Measurements from ENCODE around the gene FAM53C. TPM values are rescaled to one million over a fixed set of nuclear protein-coding genes. Genes with fewer than 3 reads are reported as not detected.

FAM53C gene
- total and polyA plus RNA-seq, 10 donors: 6.8 to 42.0 (median 29.4) TPM

GRCh38 chr5:138371454-138371853 lies 33.4 kb downstream of the FAM53C start:
- 94 to 96% (median 95%) methylated on average over 2 of the region's 2 CpGs for WGBS, 5 donors
- no peak for TF ChIP-seq POLR2AphosphoS5 (IDR thresholded peaks at IDR 0.05)
- TF ChIP-seq CTCF (IDR thresholded peaks at IDR 0.05 in 8 of 11, conservative IDR thresholded peaks at IDR 0.05 in 3 of 11): no peak
- no peak for TF ChIP-seq POLR2A (IDR thresholded peaks at IDR 0.05)

GRCh38 chr5:138372225-138372624 lies 34.2 kb downstream of the FAM53C start:
- peaks cover 12 to 61% (median 50%) of the 10 kb centered on the region in 6 donors for H3K4me1 ChIP-seq
- H3K36me3 ChIP-seq: peaks cover 3 to 54% (median 45%) of the 10 kb centered on the region in 6 donors
- H3K27me3 ChIP-seq (replicated peaks in 1 of 7): no peaks in the 10 kb centered on the region
- TF ChIP-seq POLR2AphosphoS5 (IDR thresholded peaks at IDR 0.05) (no peak), CTCF (IDR thresholded peaks at IDR 0.05 in 8 of 11, conservative IDR thresholded peaks at IDR 0.05 in 3 of 11) (no peak), POLR2A (IDR thresholded peaks at IDR 0.05) (no peak)
- H3K9me3 ChIP-seq: no peaks in the 10 kb centered on the region
- H3K4me3 ChIP-seq: no peak overlapping the region
- no peak for DNase-seq
- WGBS, 5 donors: 56 to 68% (median 59%) methylated on average over 1 of the region's 1 CpG
- peak overlapping the region in 3 of 8 donors; percentile 25 to 92 (median 90) for H3K27ac ChIP-seq
- intact Hi-C loops (cut with DNase I; ENCODE audit: low total_unique reads): no loop called here

More at GRCh38 chr5:138371454-138371853, 33.4 kb downstream of the FAM53C start:
- intact Hi-C loops (cut with DNase I; ENCODE audit: low total_unique reads): no loop called here
- Histone ChIP-seq H3K4me1 (peaks cover 15 to 69% (median 58%) of the 10 kb centered on the region in 6 donors), H3K4me3 (no peak overlapping the region), H3K9me3 (no peaks in the 10 kb centered on the region), H3K27ac (peak overlapping the region in 3 of 8 donors; percentile 25 to 92 (median 90)), H3K36me3 (peaks cover 0 to 46% (median 37%) of the 10 kb centered on the region in 6 donors), H3K27me3 (replicated peaks in 1 of 7) (no peaks in the 10 kb centered on the region)
- DNase-seq: no peak

- H3K27ac ChIP-seq: peak overlapping the region in 2 of 8 donors; percentile 25 to 92
- no peaks in the 10 kb centered on the region for H3K27me3 ChIP-seq (replicated peaks in 1 of 7)
- no peak overlapping the region for H3K4me3 ChIP-seq
- intact Hi-C loops (cut with DNase I; ENCODE audit: low total_unique reads): no loop called here
- peaks cover 5 to 58% (median 49%) of the 10 kb centered on the region in 6 donors for H3K36me3 ChIP-seq
- 63 to 86% (median 77%) methylated on average over 5 of the region's 5 CpGs for WGBS, 5 donors
- no peaks in the 10 kb centered on the region for H3K9me3 ChIP-seq
- H3K4me1 ChIP-seq: peaks cover 12 to 57% (median 46%) of the 10 kb centered on the region in 6 donors
- TF ChIP-seq POLR2AphosphoS5 (IDR thresholded peaks at IDR 0.05): no peak
- TF ChIP-seq POLR2A (IDR thresholded peaks at IDR 0.05): no peak
- TF ChIP-seq CTCF (IDR thresholded peaks at IDR 0.05 in 8 of 11, conservative IDR thresholded peaks at IDR 0.05 in 3 of 11): no peak
- no peak for DNase-seq
These were observed 34.6 kb downstream of the FAM53C start for GRCh38 chr5:138372653-138373052.

- no peak for DNase-seq
- TF ChIP-seq POLR2A (IDR thresholded peaks at IDR 0.05) (no peak), POLR2AphosphoS5 (IDR thresholded peaks at IDR 0.05) (no peak), CTCF (IDR thresholded peaks at IDR 0.05 in 8 of 11, conservative IDR thresholded peaks at IDR 0.05 in 3 of 11) (no peak)
- H3K9me3 ChIP-seq: no peaks in the 10 kb centered on the region
- intact Hi-C loops (cut with DNase I; ENCODE audit: low total_unique reads): no loop called here
- H3K4me1 ChIP-seq: no peaks in the 10 kb centered on the region
- no peak overlapping the region for H3K4me3 ChIP-seq
- H3K27me3 ChIP-seq (replicated peaks in 1 of 7): no peaks in the 10 kb centered on the region
- peaks cover 1 to 100% (median 94%) of the 10 kb centered on the region in 6 donors for H3K36me3 ChIP-seq
- H3K27ac ChIP-seq: no peak overlapping the region
- WGBS, 5 donors: 95 to 97% (median 96%) methylated on average over 8 of the region's 8 CpGs
These were observed 44.3 kb downstream of the FAM53C start for GRCh38 chr5:138382347-138382746.
